K562 (cell line): ENCODE results near the gene NACA.

Source experiments
- CHD4 ChIP-seq: fragments of 200-600 bp; sonication (generic); IDR thresholded peaks from 3 replicates; pipeline ENCODE4 v1.6.1; 2012; ENCODE audit warnings: low read depth, mild to moderate bottlenecking, mixed read lengths, low read length, inconsistent platforms; ENCODE audit not compliant: insufficient read depth, insufficient replicate concordance, poor library complexity, severe bottlenecking
- L3MBTL2 ChIP-seq: fragments of 450-650 bp; IDR thresholded peaks from 2 replicates; pipeline ENCODE4 v1.6.1; 2016; ENCODE audit warnings: mild to moderate bottlenecking, moderate library complexity
- MCM5 ChIP-seq: fragments of 450-650 bp; IDR thresholded peaks from 2 replicates; pipeline ENCODE4 v1.6.1; 2016; ENCODE audit warnings: low read depth
- RAD21 ChIP-seq, 2 experiments: fragments of 250-450 bp in 1 of 2; fragments of 450-650 bp in 1 of 2; sonication (Bioruptor Pico) in 1 of 2; formaldehyde crosslinking in 1 of 2; IDR thresholded peaks in 1 of 2; conservative IDR thresholded peaks in 1 of 2; 2 replicates each; pipeline versions ENCODE4 v1.4.0 to v1.8.0; 2020 to 2022; ENCODE audit warnings: mild to moderate bottlenecking in 2 of 2, moderate library complexity in 1 of 2
- TAF1 ChIP-seq: IDR thresholded peaks from 2 replicates; pipeline ENCODE4 v1.6.1; 2011; ENCODE audit warnings: mild to moderate bottlenecking, low read length, moderate library complexity; ENCODE audit not compliant: insufficient read depth, control insufficient read depth, severe bottlenecking; ENCODE audit errors: extremely low read depth
- ZBTB17 ChIP-seq: fragments of 450-650 bp; formaldehyde crosslinking; IDR thresholded peaks from 2 replicates; pipeline ENCODE4 v1.4.0; 2020; ENCODE audit warnings: mild to moderate bottlenecking

GRCh38 chr12:56671608-56672007, 53.5 kb downstream of the NACA start:
- TF ChIP-seq MCM5 (no peak), ZBTB17 (CRISPR knock-in tag) (no peak), RAD21 (CRISPR knock-in tag; conservative IDR thresholded peaks at IDR 0.05 in 1 of 2, IDR thresholded peaks at IDR 0.05 in 1 of 2) (no peak), TAF1 (no peak), L3MBTL2 (no peak), CHD4 (no peak)
